Measurements from ENCODE around the gene SLC35F3. TPM values are rescaled to one million over a fixed set of nuclear protein-coding genes. Genes with fewer than 3 reads are reported as not detected.

The SLC35F3 gene
- total and polyA plus RNA-seq, 2 experiments from 2014 or later: 1.0 to 3.2 TPM

DNA sequence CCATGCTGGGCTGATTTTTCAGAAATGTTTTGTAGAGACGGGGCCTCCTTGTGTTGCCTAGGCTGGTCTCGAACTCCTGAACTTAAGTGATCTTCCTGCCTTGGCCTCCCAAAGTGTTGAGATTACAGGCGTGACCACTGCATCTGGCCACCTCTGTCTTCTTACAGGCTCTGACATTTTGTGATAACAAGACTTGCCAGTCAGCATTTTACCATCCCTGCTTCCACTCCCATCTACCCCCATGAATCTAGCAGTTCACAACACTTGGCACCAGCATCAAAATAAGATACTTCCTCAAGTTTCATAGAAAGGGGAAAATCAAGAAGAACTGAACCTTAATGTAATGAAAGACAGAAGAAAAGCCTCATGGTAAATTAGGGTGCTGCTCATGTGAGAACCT is 32.4 kb downstream of the SLC35F3 start (continued):
- TF ChIP-seq NANOG (IDR thresholded peaks at IDR 0.05; ENCODE audit: borderline replicate concordance): no peak
- TF ChIP-seq EZH2phosphoT487 (IDR thresholded peaks at IDR 0.05; ENCODE audit: unreplicated experiment): no peak
- no peak for TF ChIP-seq ZNF331 (CRISPR knock-in tag; IDR thresholded peaks at IDR 0.05; ENCODE audit: low read depth)

DNA sequence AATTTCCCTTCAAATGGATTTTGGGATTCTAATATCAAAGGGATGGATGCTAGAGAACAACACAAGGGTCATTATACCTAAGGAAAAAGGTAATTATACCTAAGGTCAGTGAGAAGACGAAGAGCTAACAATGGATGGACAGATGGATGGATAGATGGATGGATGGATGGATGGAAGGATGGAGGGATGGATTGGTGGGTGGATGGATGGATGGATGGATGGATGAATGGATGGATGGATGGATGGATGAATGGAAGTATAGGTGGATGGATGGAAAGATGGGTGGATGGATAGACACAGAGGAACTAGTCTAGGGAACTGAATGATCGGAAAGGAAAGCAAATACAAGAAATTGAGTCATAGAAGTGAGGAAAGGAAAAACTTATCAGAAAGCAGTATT is 34.0 kb downstream of the SLC35F3 start:
- Histone ChIP-seq H3K4me1 (ENCODE audit: insufficient read depth) (no peaks in the 10 kb centered on the region), H3K36me3 (ENCODE audit: insufficient read depth) (no peaks in the 10 kb centered on the region), H3K79me2 (replicated peaks; ENCODE audit: insufficient read depth) (no peaks in the 10 kb centered on the region), H3F3A (replicated peaks; ENCODE audit: low read depth) (no peaks in the 10 kb centered on the region), H4K20me1 (replicated peaks; ENCODE audit: insufficient read depth) (no peaks in the 10 kb centered on the region; the same call in 1 of the 2 replicates), H3K4me3 (no peak overlapping the region), H3K27ac (ENCODE audit: low read depth) (no peak overlapping the region), H3K27me3 (ENCODE audit: insufficient read depth) (no peaks in the 10 kb centered on the region), H3K4me2 (no peak overlapping the region), H3K9me2 (ENCODE audit: insufficient read depth) (no peaks in the 10 kb centered on the region), H2AFZ (no peak overlapping the region)
- Mint-ChIP-seq H3K27ac (no peak overlapping the region), H3K4me3 (no peak overlapping the region), H3K9me3 (no peaks in the 10 kb centered on the region), H3K36me3 (ENCODE audit: low read depth) (no peaks in the 10 kb centered on the region), H3K27me3 (ENCODE audit: insufficient read depth, low read depth, poor library complexity) (peaks cover 2% of the 10 kb centered on the region), H3K4me1 (no peaks in the 10 kb centered on the region)
- DNase-seq (ENCODE audit: low spot score) (no peak), ATAC-seq (no peak)
- no peak for TF ChIP-seq STAT1 (IDR thresholded peaks at IDR 0.05; ENCODE audit: unreplicated experiment)
- no peak for TF ChIP-seq EZH2phosphoT487 (IDR thresholded peaks at IDR 0.05; ENCODE audit: unreplicated experiment)
- TF ChIP-seq CREB1 (CRISPR knock-in tag; IDR thresholded peaks at IDR 0.05; ENCODE audit: low read depth): no peak
- TF ChIP-seq, protein P1, sequence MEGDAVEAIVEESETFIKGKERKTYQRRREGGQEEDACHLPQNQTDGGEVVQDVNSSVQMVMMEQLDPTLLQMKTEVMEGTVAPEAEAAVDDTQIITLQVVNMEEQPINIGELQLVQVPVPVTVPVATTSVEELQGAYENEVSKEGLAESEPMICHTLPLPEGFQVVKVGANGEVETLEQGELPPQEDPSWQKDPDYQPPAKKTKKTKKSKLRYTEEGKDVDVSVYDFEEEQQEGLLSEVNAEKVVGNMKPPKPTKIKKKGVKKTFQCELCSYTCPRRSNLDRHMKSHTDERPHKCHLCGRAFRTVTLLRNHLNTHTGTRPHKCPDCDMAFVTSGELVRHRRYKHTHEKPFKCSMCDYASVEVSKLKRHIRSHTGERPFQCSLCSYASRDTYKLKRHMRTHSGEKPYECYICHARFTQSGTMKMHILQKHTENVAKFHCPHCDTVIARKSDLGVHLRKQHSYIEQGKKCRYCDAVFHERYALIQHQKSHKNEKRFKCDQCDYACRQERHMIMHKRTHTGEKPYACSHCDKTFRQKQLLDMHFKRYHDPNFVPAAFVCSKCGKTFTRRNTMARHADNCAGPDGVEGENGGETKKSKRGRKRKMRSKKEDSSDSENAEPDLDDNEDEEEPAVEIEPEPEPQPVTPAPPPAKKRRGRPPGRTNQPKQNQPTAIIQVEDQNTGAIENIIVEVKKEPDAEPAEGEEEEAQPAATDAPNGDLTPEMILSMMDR (conservative IDR thresholded peaks at IDR 0.05; ENCODE audit: low read depth in 2 of 2): no peak
- TF ChIP-seq ZNF462 (CRISPR knock-in tag; IDR thresholded peaks at IDR 0.05): no peak
- no peak for TF ChIP-seq JUNB (IDR thresholded peaks at IDR 0.05; ENCODE audit: unreplicated experiment)
